Thymus (tissue), 11 donors: ENCODE data around the gene RABL6. TPM values are rescaled to one million over a fixed set of nuclear protein-coding genes. Genes with fewer than 3 reads are reported as not detected.
"Not testable (repeated sequence)": the region's sequence is repeated elsewhere in the genome, so short reads cannot be mapped to it uniquely, and the experiment has no call there.

Source experiments
- DNase-seq, 9 donors: peaks; one replicate each; pipeline ENCODE4 v3.0.0-alpha.2; 2013; ENCODE audit warnings: low spot score in 9 of 9, low read depth in 6 of 9, missing footprints in 1 of 9
- H3K27ac ChIP-seq, 2 donors: one replicate each; pipeline ENCODE4 v1.5.1; 2013; ENCODE audit warnings: control low read depth in 1 of 2, low read depth in 1 of 2, low read length in 1 of 2, mild to moderate bottlenecking in 1 of 2, moderate library complexity in 1 of 2
- H3K27me3 ChIP-seq, 2 donors: one replicate each; pipeline ENCODE4 v1.5.1; 2013; ENCODE audit warnings: low read length in 1 of 2; ENCODE audit not compliant: control insufficient read depth in 2 of 2, insufficient read depth in 1 of 2
- H3K36me3 ChIP-seq, 2 donors: one replicate each; pipeline ENCODE4 v1.5.1; 2013; ENCODE audit warnings: low read length in 1 of 2, mild to moderate bottlenecking in 1 of 2, moderate library complexity in 1 of 2; ENCODE audit not compliant: control insufficient read depth in 2 of 2, insufficient read depth in 2 of 2
- H3K4me1 ChIP-seq, 2 donors: one replicate each; pipeline ENCODE4 v1.5.1; 2013; ENCODE audit warnings: low read length in 2 of 2; ENCODE audit not compliant: control insufficient read depth in 2 of 2, insufficient read depth in 2 of 2
- H3K4me3 ChIP-seq, 2 donors: one replicate each; pipeline ENCODE4 v1.5.1; 2013; ENCODE audit warnings: low read length in 2 of 2, control low read depth in 1 of 2, mild to moderate bottlenecking in 1 of 2
- H3K9me3 ChIP-seq, 2 donors: one replicate each; pipeline ENCODE4 v1.5.1; 2013; ENCODE audit warnings: low read length in 1 of 2, mild to moderate bottlenecking in 1 of 2; ENCODE audit not compliant: control insufficient read depth in 2 of 2, insufficient read depth in 1 of 2
- WGBS: extraction: QIAGEN DNeasy Blood & Tissue Kit; methylation state at CpG from one replicate; pipeline ENCODE4 v1.1.7; 2013; 5-methylcytosine and 5-hydroxymethylcytosine counted together
- polyA plus RNA-seq: library from polyadenylated mRNA; stranded (reverse); fragments of 200-250 nt; gene quantifications from one replicate; pipeline ENCODE4 v1.2.3, GENCODE V29; 2013
- total RNA-seq: library from RNA; stranded (reverse); fragments of 120-200 nt; gene quantifications from one replicate; pipeline ENCODE4 v1.2.4, GENCODE V29; 2013
- donor health status: healthy.

RABL6 gene
- total and polyA plus RNA-seq, 2 donors = 43.4 to 55.1 TPM

DNA sequence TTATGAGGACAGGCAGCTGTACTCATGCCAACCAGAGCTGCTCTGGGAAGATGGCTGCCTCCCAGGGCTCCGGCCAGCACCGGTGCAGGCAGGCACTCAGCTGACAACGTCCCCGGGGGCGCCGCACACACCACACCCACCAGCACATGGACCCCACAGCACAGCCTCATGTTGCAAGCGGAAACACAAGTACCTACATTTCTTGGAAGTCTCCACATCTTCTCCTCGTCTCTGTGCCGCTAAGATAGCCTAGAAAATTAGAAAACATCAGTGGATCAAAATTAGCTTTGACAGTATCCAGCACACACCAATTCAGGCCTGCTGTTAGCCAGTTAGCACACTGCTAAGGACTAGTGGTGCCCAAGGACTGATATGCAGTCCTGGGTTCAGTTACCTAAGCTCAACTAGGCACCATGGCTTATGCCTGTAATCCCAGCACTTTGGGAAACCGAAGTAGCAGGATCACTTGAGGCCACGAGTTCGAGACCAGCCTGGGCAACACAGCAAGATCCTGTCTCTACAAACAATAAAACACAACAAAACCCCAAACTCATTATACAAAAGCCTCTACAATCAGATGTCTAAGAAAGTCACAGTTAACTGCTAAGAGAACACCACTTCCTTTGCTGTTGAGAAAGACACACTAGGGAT lies 56.0 kb downstream of the RABL6 start:
- no peak overlapping the region for H3K4me3 ChIP-seq
- H3K36me3 ChIP-seq = peaks cover 35 to 37% of the 10 kb centered on the region in 2 donors
- no peaks in the 10 kb centered on the region for H3K9me3 ChIP-seq
- H3K27me3 ChIP-seq = no peaks in the 10 kb centered on the region
- DNase-seq = no peak
- WGBS = 97% methylated on average over 12 of the region's 12 CpGs
- no peak overlapping the region for H3K27ac ChIP-seq
- H3K4me1 ChIP-seq = peaks cover 9 to 15% of the 10 kb centered on the region in 2 donors

DNA sequence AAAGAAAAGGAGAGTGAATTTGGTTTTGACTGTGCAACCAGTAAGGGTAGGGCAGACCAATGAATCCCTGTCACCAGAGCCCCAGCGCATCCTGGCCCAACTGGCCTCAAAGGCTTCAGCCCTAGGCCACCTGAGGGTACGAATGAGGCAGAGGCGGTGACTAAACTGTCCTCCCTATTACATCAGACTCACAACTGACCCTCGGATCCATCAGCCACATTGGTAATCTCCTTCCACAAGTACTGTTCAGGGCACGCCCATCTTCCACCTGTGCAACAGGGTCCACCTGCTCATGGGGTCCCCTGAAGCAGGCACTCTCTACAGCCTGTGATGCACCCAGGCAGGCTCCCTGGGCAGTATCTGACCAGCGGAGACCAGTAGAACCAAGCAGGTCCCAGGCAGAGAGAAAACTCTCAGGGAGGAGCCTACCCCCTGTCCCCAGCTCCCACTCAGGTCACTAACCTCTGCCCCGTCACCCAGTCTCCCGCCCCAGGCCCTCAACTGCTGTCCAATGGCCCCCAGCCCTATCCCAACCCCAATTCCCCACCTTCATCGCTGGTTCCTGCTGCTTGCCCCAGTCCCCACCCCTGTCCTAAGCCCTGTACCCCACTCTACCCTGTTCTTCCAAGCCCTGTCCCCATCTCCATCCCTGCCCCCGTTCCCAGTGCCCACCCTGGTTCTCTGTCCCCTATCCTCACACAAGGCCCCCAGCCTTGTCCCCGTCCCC lies 57.5 kb downstream of the RABL6 start:
- Histone ChIP-seq H3K4me1 (peaks cover 9 to 15% of the 10 kb centered on the region in 2 donors), H3K27me3 (no peaks in the 10 kb centered on the region), H3K9me3 (no peaks in the 10 kb centered on the region), H3K4me3 (peak overlapping the region; percentile 68 to 100), H3K27ac (no peak overlapping the region), H3K36me3 (peaks cover 35 to 37% of the 10 kb centered on the region in 2 donors)
- no peak for DNase-seq
- 73% methylated on average over 11 of the region's 11 CpGs for WGBS

DNA sequence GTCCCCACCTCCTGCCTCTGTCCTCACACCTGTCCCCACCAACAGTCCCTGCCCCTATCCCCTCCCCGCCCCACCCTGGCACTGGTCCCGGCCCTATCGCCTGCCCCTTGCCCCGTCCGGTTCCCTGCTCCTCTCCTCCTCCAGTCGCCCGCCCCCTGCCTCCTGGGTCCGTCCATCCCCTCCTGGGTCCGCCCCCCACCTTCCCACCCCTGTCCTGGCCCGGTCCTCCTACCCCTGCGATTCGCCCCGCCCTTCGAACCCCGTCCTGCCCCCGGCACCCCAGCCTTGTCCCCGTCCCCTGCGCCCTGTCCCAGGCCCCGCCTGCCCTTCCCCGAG lies 58.0 kb downstream of the RABL6 start:
- H3K27me3 ChIP-seq = no peaks in the 10 kb centered on the region
- H3K9me3 ChIP-seq = peaks cover 0 to 2% of the 10 kb centered on the region in 2 donors
- H3K4me3 ChIP-seq = peak overlapping the region; percentile 68 to 100
- H3K4me1 ChIP-seq = peaks cover 9 to 15% of the 10 kb centered on the region in 2 donors
- H3K27ac ChIP-seq = peak overlapping the region in 1 of 2 donors; percentile 90
- no peak for DNase-seq
- peaks cover 32 to 34% of the 10 kb centered on the region in 2 donors for H3K36me3 ChIP-seq
- 2% methylated on average over 20 of the region's 20 CpGs for WGBS

- DNase-seq, H3K9me3 ChIP-seq, H3K27me3 ChIP-seq, H3K27ac ChIP-seq: not testable (repeated sequence)
- Histone ChIP-seq H3K4me3 (peak overlapping the region; percentile 41 to 100), H3K4me1 (peaks cover 9 to 15% of the 10 kb centered on the region in 2 donors), H3K36me3 (peaks cover 20 to 24% of the 10 kb centered on the region in 2 donors)
- 81% methylated on average over 29 of the region's 29 CpGs for WGBS
Observed at GRCh38 chr9:136866898-136867421, 59.2 kb downstream of the RABL6 start.

DNA sequence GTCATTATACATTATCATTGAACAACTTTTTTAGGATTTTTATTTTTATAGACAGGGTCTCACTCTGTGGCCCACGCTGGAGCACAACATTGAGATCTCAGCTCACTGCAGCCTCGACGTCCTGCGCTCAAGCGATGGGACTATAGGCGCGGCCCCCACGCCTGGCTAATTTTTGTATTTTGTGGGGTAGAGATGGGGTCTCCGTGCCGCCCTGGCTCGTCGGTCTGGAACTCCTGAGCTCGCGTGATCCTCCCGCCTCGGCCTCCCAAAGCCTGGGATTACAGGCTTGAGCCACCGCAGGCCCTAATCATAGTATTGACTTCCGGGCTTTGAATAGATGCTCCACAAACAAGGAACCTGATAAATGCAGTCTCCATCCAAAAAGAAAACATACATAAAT lies 59.7 kb downstream of the RABL6 start:
- H3K4me3 ChIP-seq = no peak overlapping the region
- peaks cover 14 to 19% of the 10 kb centered on the region in 2 donors for H3K36me3 ChIP-seq
- H3K4me1 ChIP-seq = peaks cover 9 to 15% of the 10 kb centered on the region in 2 donors
- no peak overlapping the region for H3K27ac ChIP-seq
- 97% methylated on average over 18 of the region's 18 CpGs for WGBS
- no peak for DNase-seq
- no peaks in the 10 kb centered on the region for H3K27me3 ChIP-seq
- H3K9me3 ChIP-seq = peaks cover 0 to 9% of the 10 kb centered on the region in 2 donors

DNA sequence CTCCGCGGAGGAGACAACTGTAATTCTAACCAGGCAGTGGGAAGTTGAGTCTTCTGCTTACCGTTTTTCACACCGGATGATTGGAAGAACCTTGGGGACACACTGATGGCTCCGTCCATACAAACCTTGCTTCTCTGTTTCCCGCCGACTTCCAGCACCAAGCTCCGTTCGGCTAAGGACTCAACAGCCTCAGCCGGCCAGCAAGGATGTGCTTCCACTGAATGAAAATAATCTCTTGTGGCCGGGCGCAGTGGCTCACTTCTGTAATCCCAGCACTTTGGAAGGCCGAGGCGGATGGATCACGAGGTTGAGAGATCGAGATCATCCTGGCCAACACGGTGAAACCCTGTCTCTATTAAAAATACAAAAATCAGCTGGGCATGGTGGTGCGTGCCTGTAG lies 60.2 kb downstream of the RABL6 start:
- over 99% methylated on average over 18 of the region's 18 CpGs for WGBS
- Histone ChIP-seq H3K27ac (peak overlapping the region in 1 of 2 donors; percentile 31), H3K27me3 (no peaks in the 10 kb centered on the region), H3K36me3 (peaks cover 10 to 14% of the 10 kb centered on the region in 2 donors), H3K4me1 (peaks cover 9 to 15% of the 10 kb centered on the region in 2 donors), H3K9me3 (peaks cover 0 to 13% of the 10 kb centered on the region in 2 donors), H3K4me3 (no peak overlapping the region)
- DNase-seq = no peak

DNA sequence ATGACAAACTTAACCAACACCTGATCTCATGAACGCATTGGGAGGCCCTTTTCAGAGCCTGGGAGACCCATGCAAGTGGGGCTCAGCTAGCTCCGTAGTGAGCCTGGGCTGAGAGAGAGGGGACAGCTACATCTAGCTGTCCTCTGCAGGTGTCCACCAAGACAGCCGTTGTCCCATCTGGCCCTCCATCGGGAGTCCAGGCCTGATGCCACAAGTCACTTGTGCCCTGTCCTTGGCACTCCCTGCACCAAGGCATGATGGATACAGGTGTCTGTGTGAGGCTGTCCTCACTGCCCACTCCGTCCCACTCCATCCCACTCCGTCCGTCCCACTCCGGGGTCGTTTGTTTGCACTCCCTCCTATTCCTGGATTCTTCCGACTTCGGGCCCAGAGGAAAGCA lies 60.9 kb downstream of the RABL6 start:
- Histone ChIP-seq H3K36me3 (peaks cover 3 to 7% of the 10 kb centered on the region in 2 donors), H3K4me3 (no peak overlapping the region), H3K9me3 (peaks cover 0 to 15% of the 10 kb centered on the region in 2 donors), H3K27ac (no peak overlapping the region), H3K4me1 (peaks cover 9 to 15% of the 10 kb centered on the region in 2 donors), H3K27me3 (no peaks in the 10 kb centered on the region)
- no peak for DNase-seq
- WGBS = 96% methylated on average over 11 of the region's 11 CpGs

DNA sequence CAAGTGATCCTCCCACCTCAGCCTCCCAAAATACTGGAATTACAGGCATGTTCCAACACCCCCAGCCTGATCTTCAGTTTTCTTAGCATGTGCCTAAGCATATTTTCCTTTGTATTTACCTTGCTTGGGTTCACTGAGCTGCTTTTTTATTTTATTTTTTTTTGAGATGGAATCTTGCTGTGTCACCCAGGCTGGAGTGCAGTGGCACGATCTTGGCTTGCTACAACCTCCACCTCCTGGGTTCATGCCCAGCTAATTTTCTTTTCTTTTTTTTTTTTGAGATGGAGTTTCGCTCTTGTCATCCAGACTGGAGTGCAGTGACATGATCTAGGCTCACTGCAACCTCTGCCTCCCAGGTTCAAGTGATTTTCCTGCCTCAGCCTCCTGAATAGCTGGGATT lies 61.9 kb downstream of the RABL6 start:
- H3K4me1 ChIP-seq = peaks cover 9 to 12% of the 10 kb centered on the region in 2 donors
- H3K4me3 ChIP-seq, H3K36me3 ChIP-seq, H3K27me3 ChIP-seq, DNase-seq, H3K27ac ChIP-seq: not testable (repeated sequence)
- H3K9me3 ChIP-seq = peaks cover 0 to 15% of the 10 kb centered on the region in 2 donors
- 92% methylated on average over 2 of the region's 2 CpGs for WGBS

DNA sequence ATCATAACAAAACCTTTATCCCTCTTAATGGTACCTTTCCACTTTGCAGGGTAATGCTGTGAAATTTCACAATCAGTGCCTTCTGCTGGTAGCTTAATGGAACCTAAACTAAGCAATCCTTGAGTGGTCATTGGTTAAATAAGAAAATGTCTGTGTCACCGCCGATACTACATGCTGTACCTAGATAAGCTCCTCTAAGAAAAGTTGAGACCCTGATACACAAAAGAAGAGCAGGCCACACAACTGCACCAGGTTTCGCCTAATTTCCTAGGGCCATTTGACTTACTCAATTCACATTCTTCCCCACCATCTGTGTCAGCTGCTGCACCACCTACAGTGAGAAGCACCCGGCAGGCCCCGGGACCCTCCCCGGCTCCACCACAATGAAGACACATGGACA lies 67.4 kb downstream of the RABL6 start:
- Histone ChIP-seq H3K4me1 (no peaks in the 10 kb centered on the region), H3K36me3 (no peaks in the 10 kb centered on the region), H3K27ac (no peak overlapping the region), H3K27me3 (peaks cover 0 to 6% of the 10 kb centered on the region in 2 donors), H3K4me3 (no peak overlapping the region), H3K9me3 (peaks cover 0 to 15% of the 10 kb centered on the region in 2 donors)
- WGBS = 97% methylated on average over 6 of the region's 6 CpGs
- no peak for DNase-seq
